GM21576 (cell line): ENCODE results near the gene FKBP4.

Source experiments
- ATAC-seq: cut with Tn5 transposase; IDR thresholded peaks from one replicate; pipeline ENCODE4 v1.9.1; 2021; ENCODE audit warnings: mild to moderate bottlenecking, moderate library complexity; ENCODE audit not compliant: unreplicated experiment

FKBP4 gene

DNA sequence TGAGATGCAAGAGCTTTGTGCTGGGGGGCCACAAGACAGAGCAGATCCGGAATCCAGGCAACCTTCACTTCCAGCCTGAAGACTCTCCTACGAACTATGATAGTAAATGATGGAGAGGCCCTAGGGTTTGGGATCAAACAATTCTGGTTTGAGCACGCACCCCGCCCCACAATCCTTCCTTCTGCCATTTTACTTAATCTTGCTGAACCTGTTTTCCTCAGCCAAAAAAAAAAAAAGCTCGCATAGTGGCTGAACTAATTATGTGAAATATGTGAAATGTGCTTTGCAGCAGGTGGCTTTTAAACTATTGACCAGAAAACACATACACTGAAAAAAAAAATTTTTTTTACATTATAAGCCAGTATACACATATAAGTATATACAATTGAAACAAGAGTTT, 17.0 kb downstream of the FKBP4 start:
- no peak for ATAC-seq

GRCh38 chr12:2812290-2813213, 17.8 kb downstream of the FKBP4 start, which contains the start of gene ITFG2:
ITFG2 (plus strand) TSS chr12:2812668; CDS start chr12:2812761, 93 bp downstream.
- ATAC-seq, result peak; percentile 97

DNA sequence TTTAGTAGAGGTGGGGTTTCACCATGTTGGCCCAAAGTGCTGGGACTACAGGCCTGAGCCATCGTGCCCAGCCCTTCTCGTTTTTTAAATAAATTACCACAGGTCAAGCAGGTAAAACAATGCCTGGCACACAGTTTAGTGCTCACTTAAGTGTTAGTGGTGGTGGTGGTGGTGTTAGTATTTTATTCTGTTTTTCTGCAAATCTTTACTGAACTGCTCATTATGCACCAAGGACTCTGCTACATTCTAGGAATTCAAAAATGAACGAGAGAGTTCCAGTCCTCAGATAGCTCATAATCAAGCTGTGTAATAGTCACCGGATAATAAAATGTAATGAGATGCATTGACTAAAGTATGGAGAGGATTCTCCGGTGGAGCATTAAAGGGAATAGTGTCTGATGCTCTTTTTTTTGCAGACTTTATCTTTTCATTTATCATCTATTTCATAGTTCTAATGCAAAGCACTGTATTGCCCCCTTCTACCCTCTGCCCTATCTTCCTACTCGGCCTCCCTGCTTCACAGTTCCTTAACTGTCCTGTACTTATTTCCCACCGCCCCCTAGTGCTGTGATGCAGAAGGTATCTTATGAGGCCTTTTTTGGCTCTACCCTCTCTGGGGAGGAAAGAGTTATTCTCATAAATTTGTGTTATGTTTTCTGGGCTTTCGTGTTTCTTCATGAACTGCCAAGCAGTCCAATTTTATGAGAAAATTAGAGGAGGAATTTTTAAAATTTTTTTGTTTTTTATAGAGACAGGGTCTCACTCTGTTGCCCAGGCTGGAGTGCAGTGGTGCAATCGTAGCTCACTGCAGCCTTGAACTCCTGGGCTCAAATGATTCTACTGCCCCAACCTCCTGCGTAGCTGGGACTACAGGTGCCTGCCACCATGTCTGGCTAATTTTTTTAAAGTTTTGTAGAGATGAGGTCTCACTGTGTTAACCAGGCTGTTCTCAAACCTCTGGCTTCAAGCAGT, 18.7 kb downstream of the FKBP4 start:
- ATAC-seq, result peak; percentile 44

DNA sequence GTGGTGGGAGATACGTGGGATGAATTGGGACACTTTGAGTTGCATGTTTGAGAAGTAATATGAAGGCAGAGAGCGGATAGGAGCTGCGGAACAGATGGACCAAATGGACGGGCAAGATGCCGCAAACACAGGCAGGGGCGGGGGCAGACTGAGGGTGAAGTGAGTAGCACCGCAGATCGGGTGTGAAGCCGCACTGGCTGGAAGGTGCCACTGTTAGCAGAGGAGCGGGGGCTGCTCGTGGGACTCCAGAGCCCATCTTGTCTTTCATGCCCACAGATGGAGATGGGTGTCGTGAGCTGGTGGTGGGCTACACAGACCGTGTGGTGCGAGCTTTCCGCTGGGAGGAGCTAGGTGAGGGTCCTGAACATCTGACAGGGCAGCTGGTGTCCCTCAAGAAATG, 25.0 kb downstream of the FKBP4 start:
- ATAC-seq, result no peak

DNA sequence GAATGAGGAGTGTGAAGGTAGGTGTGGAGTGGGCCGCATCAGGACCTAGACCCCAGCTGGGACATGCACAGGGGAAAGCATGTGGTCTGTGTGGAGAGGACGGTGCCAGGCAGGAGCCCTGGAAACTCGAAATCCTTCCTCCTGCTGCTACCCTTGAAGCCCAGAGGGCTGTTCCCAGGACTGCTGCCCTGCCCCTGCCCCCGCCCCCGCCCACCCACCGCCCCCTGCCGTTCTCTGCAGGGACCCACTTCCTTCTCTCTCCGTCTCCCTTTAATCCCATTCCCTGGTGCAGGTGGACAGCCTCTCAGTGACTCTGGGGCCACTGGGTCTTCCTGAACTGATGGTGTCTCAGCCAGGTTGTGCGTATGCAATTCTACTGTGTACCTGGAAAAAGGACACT, 25.7 kb downstream of the FKBP4 start:
- no peak for ATAC-seq

- no peak for ATAC-seq
Observed at GRCh38 chr12:2823483-2823882, 28.7 kb downstream of the FKBP4 start.

DNA sequence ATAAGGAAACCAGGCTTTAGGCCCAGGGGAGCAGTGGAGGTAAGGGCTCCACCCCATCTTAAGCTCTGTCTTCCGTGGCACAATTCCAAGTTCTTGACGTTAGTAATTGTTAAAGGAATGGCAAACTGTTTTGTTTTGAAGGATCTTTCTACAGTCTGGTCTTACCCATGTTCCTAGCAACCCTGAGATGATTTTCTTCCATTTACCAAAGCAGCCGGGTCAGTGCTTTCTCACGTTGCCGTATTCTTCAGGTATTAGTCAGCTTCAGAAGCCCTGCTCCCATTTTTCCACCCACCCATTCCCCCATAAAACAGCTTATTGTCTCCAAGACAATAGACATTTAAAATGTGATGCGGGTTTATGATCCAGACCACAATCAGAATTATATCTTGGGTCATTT, 29.8 kb downstream of the FKBP4 start:
- ATAC-seq, result no peak

GRCh38 chr12:2825132-2825531, 30.4 kb downstream of the FKBP4 start:
- no peak for ATAC-seq

- ATAC-seq, result no peak
Observed at GRCh38 chr12:2826036-2826435, 31.3 kb downstream of the FKBP4 start.

DNA sequence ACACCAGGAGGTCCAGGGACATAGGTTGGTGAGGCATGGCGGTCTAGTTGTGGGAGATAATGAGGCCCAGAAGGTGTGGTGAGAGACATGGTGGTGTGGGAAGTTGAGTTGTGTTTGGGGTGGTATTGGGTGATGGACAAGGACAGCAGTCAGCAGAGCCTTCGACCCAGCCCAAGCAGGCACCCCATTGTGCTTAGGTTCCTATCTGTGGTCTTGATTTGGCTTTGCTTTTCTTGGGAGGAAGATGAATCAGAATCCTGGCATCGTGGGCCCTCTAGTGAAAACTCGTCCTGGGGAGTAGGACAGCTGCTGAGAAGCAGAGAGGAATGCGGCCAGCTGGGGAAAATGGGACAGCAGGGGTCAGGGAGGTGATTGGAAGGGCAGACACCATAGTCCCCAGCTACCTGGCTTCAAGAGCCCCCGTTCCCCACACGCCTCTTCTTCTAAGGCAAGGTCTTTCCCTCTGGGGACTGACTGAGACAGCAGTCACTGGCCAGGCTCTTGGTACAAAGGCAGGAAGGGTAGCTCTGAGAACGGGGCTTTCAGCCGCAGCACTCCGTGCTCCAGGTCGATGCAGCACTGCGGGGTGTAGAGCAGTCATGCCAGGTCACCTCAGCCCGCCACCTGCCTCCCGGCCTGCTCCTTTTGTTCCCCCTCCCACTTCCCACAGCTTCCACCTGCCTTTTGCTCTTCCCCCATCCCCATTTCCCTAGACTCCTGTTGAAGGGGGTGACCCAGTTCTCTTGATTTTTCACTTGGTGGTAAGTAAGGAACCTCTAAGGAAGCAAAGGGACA, 32.1 kb downstream of the FKBP4 start:
- ATAC-seq, result no peak

DNA sequence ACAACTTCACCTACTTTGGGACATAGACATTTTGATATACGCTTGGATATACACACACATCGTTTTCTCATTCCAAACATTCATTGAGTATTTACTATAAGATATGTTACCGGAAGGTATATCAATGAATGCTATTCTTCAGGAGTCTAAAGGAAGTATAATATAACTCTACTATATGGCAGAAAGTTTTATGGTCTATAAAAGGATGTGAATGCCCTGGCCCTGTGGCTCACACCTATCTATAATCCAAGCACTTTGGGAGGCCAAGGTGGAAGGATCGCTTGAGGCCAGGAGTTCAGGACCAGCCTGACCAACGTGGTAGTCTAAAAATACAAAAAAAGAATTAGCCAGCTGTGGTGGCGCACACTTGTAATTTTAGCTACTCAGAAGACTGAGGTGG, 34.5 kb downstream of the FKBP4 start:
- ATAC-seq, result no peak

DNA sequence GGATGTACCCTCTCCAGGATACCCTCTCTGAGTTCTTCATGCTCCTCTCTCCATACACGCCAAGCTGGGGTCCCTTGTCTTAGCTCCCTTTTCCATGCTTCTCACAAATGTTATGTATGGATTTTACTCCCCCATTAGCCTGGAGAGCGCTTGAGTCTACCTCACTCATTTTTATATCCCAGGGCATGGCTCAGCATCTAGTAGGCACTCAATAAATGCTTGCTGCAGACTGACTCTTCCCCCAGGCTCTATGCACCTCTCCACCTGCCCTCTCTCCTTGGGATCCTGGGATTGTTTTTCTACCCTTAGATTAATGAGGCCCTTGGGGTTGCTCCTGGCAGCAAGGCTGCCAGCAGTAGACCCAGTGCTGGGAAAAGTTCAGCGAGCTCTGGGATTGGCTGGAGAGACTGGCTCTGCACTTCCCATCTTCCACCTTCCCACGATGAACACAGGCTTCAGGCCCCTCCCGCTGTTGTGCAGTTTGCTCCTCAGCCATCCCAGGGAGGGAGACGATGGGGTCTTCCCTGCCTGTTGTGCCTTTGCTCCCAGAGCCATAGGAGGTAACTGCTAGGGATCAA, 37.9 kb downstream of the FKBP4 start:
- no peak for ATAC-seq

DNA sequence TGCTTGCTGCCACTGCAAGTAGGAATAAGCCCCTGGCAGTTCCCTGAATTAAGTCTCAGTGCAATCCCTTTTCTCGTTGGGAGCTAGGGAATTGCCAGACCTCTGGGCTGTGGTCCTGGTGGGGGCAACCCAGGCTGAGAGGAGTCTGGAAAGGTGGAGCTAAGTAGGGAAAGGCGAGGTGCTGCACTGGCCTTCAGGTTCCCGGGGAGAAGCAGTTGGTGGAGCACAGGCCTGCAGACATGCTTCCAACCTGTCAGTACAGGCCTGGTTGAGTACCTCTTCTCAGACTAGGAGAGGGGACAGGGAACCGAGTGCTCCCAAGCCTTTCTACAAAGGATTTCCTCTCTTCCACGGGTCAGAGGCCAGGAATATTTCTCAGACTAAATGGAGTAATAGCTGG, 38.6 kb downstream of the FKBP4 start:
- no peak for ATAC-seq

GRCh38 chr12:2833810-2834209, 39.0 kb downstream of the FKBP4 start:
- no peak for ATAC-seq

- no peak for ATAC-seq
Observed at GRCh38 chr12:2834581-2835491, 40.1 kb downstream of the FKBP4 start, which contains the start of gene NRIP2. NRIP2 (minus strand) TSS chr12:2835035; CDS start chr12:2834983, 52 bp downstream.

DNA sequence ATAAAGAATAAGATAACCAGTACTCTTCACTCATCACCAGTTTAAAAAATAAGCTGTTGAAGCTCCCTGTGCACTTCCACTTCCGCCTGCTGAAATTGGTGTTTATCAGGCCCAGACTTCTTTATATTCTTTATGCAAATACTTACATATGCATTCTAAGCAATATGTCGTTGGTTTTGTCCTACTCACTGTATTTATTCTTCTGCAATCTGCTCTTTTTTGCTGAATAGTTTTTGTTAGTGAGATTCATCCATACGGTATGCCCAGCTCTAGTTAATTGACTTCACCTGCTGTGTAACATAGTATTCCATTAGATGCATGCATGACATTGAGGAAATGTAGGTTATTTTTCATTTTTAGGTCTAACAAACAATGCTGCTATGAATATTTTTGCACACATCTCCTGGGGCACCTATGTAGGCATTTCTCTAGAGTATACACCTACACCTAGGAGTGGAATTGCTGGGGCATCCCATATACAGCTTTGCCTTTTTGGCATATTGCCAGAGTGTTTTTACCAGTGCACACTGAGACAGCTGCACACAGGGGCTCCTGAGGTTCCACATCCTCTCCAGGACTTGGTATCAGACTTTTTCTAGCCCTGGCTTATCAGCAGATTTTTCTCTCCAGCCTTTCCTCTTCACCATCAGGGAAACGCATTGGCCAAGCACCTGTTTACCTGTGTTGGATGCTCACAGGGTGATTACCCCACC, 41.1 kb downstream of the FKBP4 start:
- no peak for ATAC-seq

DNA sequence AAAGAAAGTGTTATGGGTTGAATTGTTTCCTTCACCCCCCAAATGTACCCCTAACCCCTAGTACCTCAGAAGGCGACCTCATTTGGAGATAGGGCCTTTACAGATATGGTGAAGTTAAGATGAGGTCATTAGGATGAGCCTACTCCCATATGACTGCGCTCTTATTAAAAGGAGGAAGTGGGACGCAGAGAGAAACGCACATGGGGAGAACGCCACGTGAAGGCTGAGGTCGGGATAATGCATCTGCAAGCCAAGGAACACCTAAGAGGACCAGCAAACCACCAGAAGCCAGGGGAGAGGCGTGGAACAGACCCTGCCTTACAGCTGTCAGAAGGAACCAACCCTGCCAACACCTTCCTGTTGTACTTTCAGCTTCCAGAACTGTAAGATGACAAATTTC, 41.8 kb downstream of the FKBP4 start:
- ATAC-seq, result no peak

- ATAC-seq, result no peak
Observed at GRCh38 chr12:2841056-2841650, 46.4 kb downstream of the FKBP4 start.
